AG08396 (cell line): ENCODE measurements around the gene NLGN3.

Experiments
- DNase-seq: peaks from one replicate; pipeline ENCODE4 v3.0.0; 2012; ENCODE audit warnings: low spot score, mixed read lengths

The NLGN3 gene

GRCh38 chrX:71214152-71214551, 69.5 kb downstream of the NLGN3 start:
- no peak for DNase-seq

GRCh38 chrX:71214604-71215337, 70.1 kb downstream of the NLGN3 start:
- no peak for DNase-seq

- no peak for DNase-seq
Observed at GRCh38 chrX:71215338-71215912, 70.8 kb downstream of the NLGN3 start.

- DNase-seq = no peak
Observed at GRCh38 chrX:71216485-71216884, 71.8 kb downstream of the NLGN3 start.

- no peak for DNase-seq
Observed at GRCh38 chrX:71217298-71217697, 72.7 kb downstream of the NLGN3 start.
